HepG2 (cell line): ENCODE data around the gene CCM2L. TPM values are rescaled to one million over a fixed set of nuclear protein-coding genes. Genes with fewer than 3 reads are reported as not detected.
A peak's percentile ranks its signal among the peaks of the same experiment; 100 is the strongest.

ENCODE experiments used
- JDP2 ChIP-seq: sonication (generic); formaldehyde crosslinking; IDR thresholded peaks from 2 replicates; pipeline ENCODE4 v1.8.1; 2022; ENCODE audit warnings: missing genetic modification reagents, borderline replicate concordance
- SNAPC2 ChIP-seq: sonication (generic); formaldehyde crosslinking; IDR thresholded peaks from 2 replicates; pipeline ENCODE4 v1.8.1; 2022; ENCODE audit warnings: mild to moderate bottlenecking, missing genetic modification reagents
- TGIF2 ChIP-seq: IDR thresholded peaks from 2 replicates; pipeline ENCODE4 v1.6.1; 2016; ENCODE audit warnings: control low read depth, missing compliant biosample characterization
- ZNF605 ChIP-seq: sonication (generic); formaldehyde crosslinking; IDR thresholded peaks from 2 replicates; pipeline ENCODE4 v1.8.0; 2022; ENCODE audit warnings: mild to moderate bottlenecking, missing genetic modification reagents
- ZNF879 ChIP-seq: sonication (generic); formaldehyde crosslinking; IDR thresholded peaks from 2 replicates; pipeline ENCODE4 v1.8.1; 2023; ENCODE audit warnings: missing genetic modification reagents
- polyA plus RNA-seq, 8 experiments: library from polyadenylated mRNA; depleted of rRNA in 3 of 8; stranded (reverse) in 7 of 8; unstranded in 1 of 8; fragments of >200 nt; fragmentation: Illumina TruSeq in 4 of 8; extraction: Trizol in 4 of 8; gene quantifications; 2 replicates each; pipeline versions ENCODE4 v1.2.1 to v1.2.3, GENCODE V29; 2011 to 2016; ENCODE audit warnings: low read depth in 4 of 8, missing spikeins in 1 of 8, mixed read lengths in 1 of 8; ENCODE audit not compliant: insufficient read depth in 1 of 8
- total RNA-seq, 5 experiments: library from RNA; depleted of rRNA; stranded (reverse); fragments of >200 nt; fragmentation: Illumina TruSeq; extraction: Trizol; gene quantifications; 2 replicates each; pipeline ENCODE4 v1.2.3, GENCODE V29; 2016; ENCODE audit warnings: low read depth in 1 of 5
- TF ChIP-seq, protein P1 (sequence below): sonication (generic); formaldehyde crosslinking; IDR thresholded peaks from 2 replicates; pipeline ENCODE4 v1.4.0; 2020; ENCODE audit warnings: missing genetic modification reagents
- TF ChIP-seq, protein P2 (sequence below): IDR thresholded peaks from 2 replicates; pipeline ENCODE4 v1.6.1; 2012; ENCODE audit warnings: low read length, improper control_type of control experiment
- TF ChIP-seq, protein P3 (sequence below): sonication (generic); formaldehyde crosslinking; IDR thresholded peaks from 2 replicates; pipeline ENCODE4 v1.4.0; 2020; ENCODE audit warnings: missing genetic modification reagents, borderline replicate concordance
- TF ChIP-seq, protein P4 (sequence below): sonication (generic); formaldehyde crosslinking; IDR thresholded peaks from 2 replicates; pipeline ENCODE4 v1.4.0; 2020; ENCODE audit warnings: missing genetic modification reagents, borderline replicate concordance
- TF ChIP-seq, protein P5 (sequence below): sonication (generic); formaldehyde crosslinking; conservative IDR thresholded peaks from 2 replicates; pipeline ENCODE4 v1.4.0; 2020; ENCODE audit warnings: mild to moderate bottlenecking, missing genetic modification reagents, moderate library complexity

CCM2L gene
- total and polyA plus RNA-seq, 2 of the 13 experiments (the other 11 are each of a cell fraction or from before 2014, with no cell fraction given) = 0.15 TPM; not detected in 1

DNA sequence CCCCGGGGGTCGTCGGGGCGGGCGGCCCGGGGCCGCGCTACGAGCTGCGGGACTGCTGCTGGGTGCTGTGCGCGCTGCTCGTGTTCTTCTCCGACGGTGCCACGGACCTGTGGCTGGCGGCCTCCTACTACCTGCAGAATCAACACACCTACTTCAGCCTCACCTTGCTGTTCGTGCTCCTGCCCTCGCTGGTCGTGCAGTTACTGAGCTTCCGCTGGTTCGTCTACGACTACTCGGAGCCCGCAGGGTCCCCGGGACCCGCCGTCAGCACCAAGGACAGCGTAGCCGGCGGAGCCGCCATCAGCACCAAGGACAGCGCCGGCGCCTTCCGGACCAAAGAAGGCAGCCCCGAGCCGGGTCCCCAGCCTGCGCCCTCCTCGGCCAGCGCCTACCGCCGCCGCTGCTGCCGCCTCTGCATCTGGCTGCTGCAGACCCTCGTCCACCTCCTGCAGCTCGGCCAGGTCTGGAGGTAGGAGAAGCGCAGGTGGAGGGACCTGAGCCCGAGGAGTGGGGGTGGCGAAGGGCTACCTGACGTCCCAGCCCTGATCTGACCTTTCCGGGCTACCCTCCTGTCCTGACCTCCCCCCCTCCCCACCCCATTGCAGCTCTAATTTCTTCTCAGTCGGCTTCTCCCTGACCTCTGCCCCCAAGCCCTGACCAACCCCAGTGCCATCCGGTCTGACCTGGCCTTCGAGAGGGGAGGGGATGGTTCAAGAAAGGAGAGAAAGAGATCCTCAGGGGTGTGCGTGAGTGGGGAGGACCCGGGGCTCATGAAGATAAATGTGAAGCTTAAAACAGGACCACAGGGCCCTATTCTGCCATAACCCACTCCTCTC is 41.7 kb upstream of the CCM2L start (continued):
- TF ChIP-seq, protein P1, sequence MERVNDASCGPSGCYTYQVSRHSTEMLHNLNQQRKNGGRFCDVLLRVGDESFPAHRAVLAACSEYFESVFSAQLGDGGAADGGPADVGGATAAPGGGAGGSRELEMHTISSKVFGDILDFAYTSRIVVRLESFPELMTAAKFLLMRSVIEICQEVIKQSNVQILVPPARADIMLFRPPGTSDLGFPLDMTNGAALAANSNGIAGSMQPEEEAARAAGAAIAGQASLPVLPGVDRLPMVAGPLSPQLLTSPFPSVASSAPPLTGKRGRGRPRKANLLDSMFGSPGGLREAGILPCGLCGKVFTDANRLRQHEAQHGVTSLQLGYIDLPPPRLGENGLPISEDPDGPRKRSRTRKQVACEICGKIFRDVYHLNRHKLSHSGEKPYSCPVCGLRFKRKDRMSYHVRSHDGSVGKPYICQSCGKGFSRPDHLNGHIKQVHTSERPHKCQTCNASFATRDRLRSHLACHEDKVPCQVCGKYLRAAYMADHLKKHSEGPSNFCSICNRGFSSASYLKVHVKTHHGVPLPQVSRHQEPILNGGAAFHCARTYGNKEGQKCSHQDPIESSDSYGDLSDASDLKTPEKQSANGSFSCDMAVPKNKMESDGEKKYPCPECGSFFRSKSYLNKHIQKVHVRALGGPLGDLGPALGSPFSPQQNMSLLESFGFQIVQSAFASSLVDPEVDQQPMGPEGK (CRISPR knock-in tag) = peak; percentile 99
- TF ChIP-seq JDP2 (CRISPR knock-in tag) = peak; percentile 100
- TF ChIP-seq, protein P2, sequence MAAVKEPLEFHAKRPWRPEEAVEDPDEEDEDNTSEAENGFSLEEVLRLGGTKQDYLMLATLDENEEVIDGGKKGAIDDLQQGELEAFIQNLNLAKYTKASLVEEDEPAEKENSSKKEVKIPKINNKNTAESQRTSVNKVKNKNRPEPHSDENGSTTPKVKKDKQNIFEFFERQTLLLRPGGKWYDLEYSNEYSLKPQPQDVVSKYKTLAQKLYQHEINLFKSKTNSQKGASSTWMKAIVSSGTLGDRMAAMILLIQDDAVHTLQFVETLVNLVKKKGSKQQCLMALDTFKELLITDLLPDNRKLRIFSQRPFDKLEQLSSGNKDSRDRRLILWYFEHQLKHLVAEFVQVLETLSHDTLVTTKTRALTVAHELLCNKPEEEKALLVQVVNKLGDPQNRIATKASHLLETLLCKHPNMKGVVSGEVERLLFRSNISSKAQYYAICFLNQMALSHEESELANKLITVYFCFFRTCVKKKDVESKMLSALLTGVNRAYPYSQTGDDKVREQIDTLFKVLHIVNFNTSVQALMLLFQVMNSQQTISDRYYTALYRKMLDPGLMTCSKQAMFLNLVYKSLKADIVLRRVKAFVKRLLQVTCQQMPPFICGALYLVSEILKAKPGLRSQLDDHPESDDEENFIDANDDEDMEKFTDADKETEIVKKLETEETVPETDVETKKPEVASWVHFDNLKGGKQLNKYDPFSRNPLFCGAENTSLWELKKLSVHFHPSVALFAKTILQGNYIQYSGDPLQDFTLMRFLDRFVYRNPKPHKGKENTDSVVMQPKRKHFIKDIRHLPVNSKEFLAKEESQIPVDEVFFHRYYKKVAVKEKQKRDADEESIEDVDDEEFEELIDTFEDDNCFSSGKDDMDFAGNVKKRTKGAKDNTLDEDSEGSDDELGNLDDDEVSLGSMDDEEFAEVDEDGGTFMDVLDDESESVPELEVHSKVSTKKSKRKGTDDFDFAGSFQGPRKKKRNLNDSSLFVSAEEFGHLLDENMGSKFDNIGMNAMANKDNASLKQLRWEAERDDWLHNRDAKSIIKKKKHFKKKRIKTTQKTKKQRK = no peak
- peak; percentile 100 for TF ChIP-seq ZNF605 (CRISPR knock-in tag)
- peak; percentile 100 for TF ChIP-seq ZNF879
- TF ChIP-seq, protein P3, sequence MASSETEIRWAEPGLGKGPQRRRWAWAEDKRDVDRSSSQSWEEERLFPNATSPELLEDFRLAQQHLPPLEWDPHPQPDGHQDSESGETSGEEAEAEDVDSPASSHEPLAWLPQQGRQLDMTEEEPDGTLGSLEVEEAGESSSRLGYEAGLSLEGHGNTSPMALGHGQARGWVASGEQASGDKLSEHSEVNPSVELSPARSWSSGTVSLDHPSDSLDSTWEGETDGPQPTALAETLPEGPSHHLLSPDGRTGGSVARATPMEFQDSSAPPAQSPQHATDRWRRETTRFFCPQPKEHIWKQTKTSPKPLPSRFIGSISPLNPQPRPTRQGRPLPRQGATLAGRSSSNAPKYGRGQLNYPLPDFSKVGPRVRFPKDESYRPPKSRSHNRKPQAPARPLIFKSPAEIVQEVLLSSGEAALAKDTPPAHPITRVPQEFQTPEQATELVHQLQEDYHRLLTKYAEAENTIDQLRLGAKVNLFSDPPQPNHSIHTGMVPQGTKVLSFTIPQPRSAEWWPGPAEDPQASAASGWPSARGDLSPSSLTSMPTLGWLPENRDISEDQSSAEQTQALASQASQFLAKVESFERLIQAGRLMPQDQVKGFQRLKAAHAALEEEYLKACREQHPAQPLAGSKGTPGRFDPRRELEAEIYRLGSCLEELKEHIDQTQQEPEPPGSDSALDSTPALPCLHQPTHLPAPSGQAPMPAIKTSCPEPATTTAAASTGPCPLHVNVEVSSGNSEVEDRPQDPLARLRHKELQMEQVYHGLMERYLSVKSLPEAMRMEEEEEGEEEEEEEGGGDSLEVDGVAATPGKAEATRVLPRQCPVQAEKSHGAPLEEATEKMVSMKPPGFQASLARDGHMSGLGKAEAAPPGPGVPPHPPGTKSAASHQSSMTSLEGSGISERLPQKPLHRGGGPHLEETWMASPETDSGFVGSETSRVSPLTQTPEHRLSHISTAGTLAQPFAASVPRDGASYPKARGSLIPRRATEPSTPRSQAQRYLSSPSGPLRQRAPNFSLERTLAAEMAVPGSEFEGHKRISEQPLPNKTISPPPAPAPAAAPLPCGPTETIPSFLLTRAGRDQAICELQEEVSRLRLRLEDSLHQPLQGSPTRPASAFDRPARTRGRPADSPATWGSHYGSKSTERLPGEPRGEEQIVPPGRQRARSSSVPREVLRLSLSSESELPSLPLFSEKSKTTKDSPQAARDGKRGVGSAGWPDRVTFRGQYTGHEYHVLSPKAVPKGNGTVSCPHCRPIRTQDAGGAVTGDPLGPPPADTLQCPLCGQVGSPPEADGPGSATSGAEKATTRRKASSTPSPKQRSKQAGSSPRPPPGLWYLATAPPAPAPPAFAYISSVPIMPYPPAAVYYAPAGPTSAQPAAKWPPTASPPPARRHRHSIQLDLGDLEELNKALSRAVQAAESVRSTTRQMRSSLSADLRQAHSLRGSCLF (CRISPR knock-in tag) = peak; percentile 100
- TF ChIP-seq, protein P4, sequence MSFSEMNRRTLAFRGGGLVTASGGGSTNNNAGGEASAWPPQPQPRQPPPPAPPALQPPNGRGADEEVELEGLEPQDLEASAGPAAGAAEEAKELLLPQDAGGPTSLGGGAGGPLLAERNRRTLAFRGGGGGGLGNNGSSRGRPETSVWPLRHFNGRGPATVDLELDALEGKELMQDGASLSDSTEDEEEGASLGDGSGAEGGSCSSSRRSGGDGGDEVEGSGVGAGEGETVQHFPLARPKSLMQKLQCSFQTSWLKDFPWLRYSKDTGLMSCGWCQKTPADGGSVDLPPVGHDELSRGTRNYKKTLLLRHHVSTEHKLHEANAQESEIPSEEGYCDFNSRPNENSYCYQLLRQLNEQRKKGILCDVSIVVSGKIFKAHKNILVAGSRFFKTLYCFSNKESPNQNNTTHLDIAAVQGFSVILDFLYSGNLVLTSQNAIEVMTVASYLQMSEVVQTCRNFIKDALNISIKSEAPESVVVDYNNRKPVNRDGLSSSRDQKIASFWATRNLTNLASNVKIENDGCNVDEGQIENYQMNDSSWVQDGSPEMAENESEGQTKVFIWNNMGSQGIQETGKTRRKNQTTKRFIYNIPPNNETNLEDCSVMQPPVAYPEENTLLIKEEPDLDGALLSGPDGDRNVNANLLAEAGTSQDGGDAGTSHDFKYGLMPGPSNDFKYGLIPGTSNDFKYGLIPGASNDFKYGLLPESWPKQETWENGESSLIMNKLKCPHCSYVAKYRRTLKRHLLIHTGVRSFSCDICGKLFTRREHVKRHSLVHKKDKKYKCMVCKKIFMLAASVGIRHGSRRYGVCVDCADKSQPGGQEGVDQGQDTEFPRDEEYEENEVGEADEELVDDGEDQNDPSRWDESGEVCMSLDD (CRISPR knock-in tag) = peak; percentile 100
- peak; percentile 100 for TF ChIP-seq TGIF2 (CRISPR knock-in tag)
- peak; percentile 100 for TF ChIP-seq SNAPC2
- TF ChIP-seq, protein P5, sequence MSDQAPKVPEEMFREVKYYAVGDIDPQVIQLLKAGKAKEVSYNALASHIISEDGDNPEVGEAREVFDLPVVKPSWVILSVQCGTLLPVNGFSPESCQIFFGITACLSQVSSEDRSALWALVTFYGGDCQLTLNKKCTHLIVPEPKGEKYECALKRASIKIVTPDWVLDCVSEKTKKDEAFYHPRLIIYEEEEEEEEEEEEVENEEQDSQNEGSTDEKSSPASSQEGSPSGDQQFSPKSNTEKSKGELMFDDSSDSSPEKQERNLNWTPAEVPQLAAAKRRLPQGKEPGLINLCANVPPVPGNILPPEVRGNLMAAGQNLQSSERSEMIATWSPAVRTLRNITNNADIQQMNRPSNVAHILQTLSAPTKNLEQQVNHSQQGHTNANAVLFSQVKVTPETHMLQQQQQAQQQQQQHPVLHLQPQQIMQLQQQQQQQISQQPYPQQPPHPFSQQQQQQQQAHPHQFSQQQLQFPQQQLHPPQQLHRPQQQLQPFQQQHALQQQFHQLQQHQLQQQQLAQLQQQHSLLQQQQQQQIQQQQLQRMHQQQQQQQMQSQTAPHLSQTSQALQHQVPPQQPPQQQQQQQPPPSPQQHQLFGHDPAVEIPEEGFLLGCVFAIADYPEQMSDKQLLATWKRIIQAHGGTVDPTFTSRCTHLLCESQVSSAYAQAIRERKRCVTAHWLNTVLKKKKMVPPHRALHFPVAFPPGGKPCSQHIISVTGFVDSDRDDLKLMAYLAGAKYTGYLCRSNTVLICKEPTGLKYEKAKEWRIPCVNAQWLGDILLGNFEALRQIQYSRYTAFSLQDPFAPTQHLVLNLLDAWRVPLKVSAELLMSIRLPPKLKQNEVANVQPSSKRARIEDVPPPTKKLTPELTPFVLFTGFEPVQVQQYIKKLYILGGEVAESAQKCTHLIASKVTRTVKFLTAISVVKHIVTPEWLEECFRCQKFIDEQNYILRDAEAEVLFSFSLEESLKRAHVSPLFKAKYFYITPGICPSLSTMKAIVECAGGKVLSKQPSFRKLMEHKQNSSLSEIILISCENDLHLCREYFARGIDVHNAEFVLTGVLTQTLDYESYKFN (CRISPR knock-in tag) = peak; percentile 93
